Measurements from ENCODE around the gene CD68.

- no peak for TF ChIP-seq CTCF (IDR thresholded peaks at IDR 0.05)
- no peak for TF ChIP-seq POLR2A (IDR thresholded peaks at IDR 0.05)
- no peak for TF ChIP-seq POLR2AphosphoS5 (IDR thresholded peaks at IDR 0.05)
Observed at GRCh38 chr17:7626956-7627249, 47.5 kb downstream of the CD68 start.
